ENCODE results near the gene MCAM. TPM values are rescaled to one million over a fixed set of nuclear protein-coding genes. Genes with fewer than 3 reads are reported as not detected.

The MCAM gene
- total and polyA plus RNA-seq, 2 of the 8 experiments (the other 6 are each of a cell fraction or from before 2014, with no cell fraction given): 22.4 to 32.2 TPM

GRCh38 chr11:119346605-119347004 lies 29.7 kb upstream of the MCAM start, which contains the start of gene MFRP (continued):
- TF ChIP-seq CHD7 (IDR thresholded peaks at IDR 0.05; ENCODE audit: insufficient replicate concordance, low read length) (no peak), EP300 (IDR thresholded peaks at IDR 0.05; ENCODE audit: borderline replicate concordance in 1 of 2, low read depth in 2 of 2, low read length in 2 of 2) (no peak), RNF2 (IDR thresholded peaks at IDR 0.05; ENCODE audit: borderline replicate concordance, low read depth, low read length, missing control alignments, poor library complexity, severe bottlenecking) (no peak), HDAC6 (IDR thresholded peaks at IDR 0.05; ENCODE audit: low read depth, low read length) (no peak), KDM4A (IDR thresholded peaks at IDR 0.05; ENCODE audit: low read depth, low read length, severe bottlenecking) (no peak), SIX5 (IDR thresholded peaks at IDR 0.05; ENCODE audit: low read depth, low read length) (no peak)
